HepG2 (cell line): Measurements from ENCODE around the gene WNT3A. TPM values are rescaled to one million over a fixed set of nuclear protein-coding genes. Genes with fewer than 3 reads are reported as not detected.

Source experiments
- CBX2 ChIP-seq, 2 experiments: fragments of 200-600 bp in 1 of 2; sonication (generic); formaldehyde crosslinking in 1 of 2; IDR thresholded peaks; 2 replicates each; pipeline versions ENCODE4 v1.7.0 to v1.8.1; 2018 to 2022; ENCODE audit warnings: low read depth in 2 of 2, low read length in 1 of 2, mild to moderate bottlenecking in 1 of 2, missing genetic modification reagents in 1 of 2
- DPF2 ChIP-seq: sonication (generic); formaldehyde crosslinking; IDR thresholded peaks from 2 replicates; pipeline ENCODE4 v1.4.0; 2020; ENCODE audit warnings: mild to moderate bottlenecking, low read depth, missing genetic modification reagents, borderline replicate concordance
- HOXA3 ChIP-seq: sonication (generic); formaldehyde crosslinking; IDR thresholded peaks from 2 replicates; pipeline ENCODE4 v1.5.0; 2020; ENCODE audit warnings: missing genetic modification reagents
- KDM5A ChIP-seq: fragments of 200-600 bp; sonication (generic); IDR thresholded peaks from 2 replicates; pipeline ENCODE4 v1.7.0; 2018; ENCODE audit warnings: antibody characterized with exemption, mild to moderate bottlenecking, low read length, borderline replicate concordance
- MED13 ChIP-seq: sonication (generic); formaldehyde crosslinking; IDR thresholded peaks from 2 replicates; pipeline ENCODE4 v1.5.0; 2020; ENCODE audit warnings: missing genetic modification reagents
- MXI1 ChIP-seq: IDR thresholded peaks from 3 replicates; pipeline ENCODE4 v1.6.1; 2012; ENCODE audit warnings: low read depth, low read length, inconsistent platforms, borderline replicate concordance
- NCOA1 ChIP-seq: sonication (generic); formaldehyde crosslinking; IDR thresholded peaks from 2 replicates; pipeline ENCODE4 v1.9.0; 2021; ENCODE audit warnings: missing genetic modification reagents
- PRMT3 ChIP-seq: sonication (generic); formaldehyde crosslinking; IDR thresholded peaks from 2 replicates; pipeline ENCODE4 v1.8.1; 2022; ENCODE audit warnings: low read depth, mild to moderate bottlenecking, moderate library complexity, missing genetic modification reagents, borderline replicate concordance
- RNF2 ChIP-seq: fragments of 450-650 bp; conservative IDR thresholded peaks from 2 replicates; pipeline ENCODE4 v1.6.1; 2016; ENCODE audit warnings: low read depth
- SNRNP70 ChIP-seq: fragments of 200-400 bp; formaldehyde crosslinking; IDR thresholded peaks from 2 replicates; pipeline ENCODE4 v1.6.1; 2017; ENCODE audit warnings: mild to moderate bottlenecking, low read depth, low read length, moderate library complexity
- ZBTB46 ChIP-seq: sonication (generic); formaldehyde crosslinking; IDR thresholded peaks from 2 replicates; pipeline ENCODE4 v1.4.0; 2020; ENCODE audit warnings: mild to moderate bottlenecking, missing genetic modification reagents, borderline replicate concordance
- ZEB1 ChIP-seq: IDR thresholded peaks from 2 replicates; pipeline ENCODE4 v1.6.1; 2012; ENCODE audit warnings: mild to moderate bottlenecking, low read depth, inconsistent platforms; ENCODE audit not compliant: insufficient replicate concordance
- ZFP36L1 ChIP-seq: sonication (generic); formaldehyde crosslinking; IDR thresholded peaks from 2 replicates; pipeline ENCODE4 v1.8.0; 2022; ENCODE audit warnings: mild to moderate bottlenecking, missing genetic modification reagents, moderate library complexity
- ZNF17 ChIP-seq: sonication (generic); formaldehyde crosslinking; IDR thresholded peaks from 2 replicates; pipeline ENCODE4 v1.5.0; 2020; ENCODE audit warnings: mild to moderate bottlenecking, missing genetic modification reagents
- ZNF530 ChIP-seq: sonication (generic); formaldehyde crosslinking; IDR thresholded peaks from 2 replicates; pipeline ENCODE4 v1.5.0; 2020; ENCODE audit warnings: low read depth, mild to moderate bottlenecking, missing genetic modification reagents
- ZNF740 ChIP-seq: sonication (generic); formaldehyde crosslinking; IDR thresholded peaks from 2 replicates; pipeline ENCODE4 v1.4.0; 2020; ENCODE audit warnings: missing genetic modification reagents
- ZNF883 ChIP-seq: sonication (generic); formaldehyde crosslinking; IDR thresholded peaks from 2 replicates; pipeline ENCODE4 v1.5.1; 2020; ENCODE audit warnings: mild to moderate bottlenecking, missing genetic modification reagents; ENCODE audit errors: not compliant biosample characterization
- ZZZ3 ChIP-seq: sonication (generic); formaldehyde crosslinking; IDR thresholded peaks from 2 replicates; pipeline ENCODE4 v1.4.0; 2020; ENCODE audit warnings: missing genetic modification reagents, mild to moderate bottlenecking, borderline replicate concordance
- polyA plus RNA-seq, 8 experiments: library from polyadenylated mRNA; depleted of rRNA in 3 of 8; stranded (reverse) in 7 of 8; unstranded in 1 of 8; fragments of >200 nt; fragmentation: Illumina TruSeq in 4 of 8; extraction: Trizol in 4 of 8; gene quantifications; 2 replicates each; pipeline versions ENCODE4 v1.2.1 to v1.2.3, GENCODE V29; 2011 to 2016; ENCODE audit warnings: low read depth in 4 of 8, missing spikeins in 1 of 8, mixed read lengths in 1 of 8; ENCODE audit not compliant: insufficient read depth in 1 of 8
- total RNA-seq, 5 experiments: library from RNA; depleted of rRNA; stranded (reverse); fragments of >200 nt; fragmentation: Illumina TruSeq; extraction: Trizol; gene quantifications; 2 replicates each; pipeline ENCODE4 v1.2.3, GENCODE V29; 2016; ENCODE audit warnings: low read depth in 1 of 5
- TF ChIP-seq, protein P1 (sequence below): sonication (generic); formaldehyde crosslinking; conservative IDR thresholded peaks from 2 replicates; pipeline ENCODE4 v1.8.0; 2022; ENCODE audit warnings: low read depth, missing genetic modification reagents
- TF ChIP-seq, protein P2 (sequence below): sonication (generic); formaldehyde crosslinking; IDR thresholded peaks from 2 replicates; pipeline ENCODE4 v1.5.0; 2020; ENCODE audit warnings: missing genetic modification reagents
- TF ChIP-seq, protein P3 (sequence below): sonication (generic); formaldehyde crosslinking; IDR thresholded peaks from 2 replicates; pipeline ENCODE4 v1.8.0; 2022; ENCODE audit warnings: missing genetic modification reagents, mild to moderate bottlenecking, moderate library complexity, borderline replicate concordance

Gene WNT3A
- total and polyA plus RNA-seq, 2 of the 13 experiments (the other 11 are each of a cell fraction or from before 2014, with no cell fraction given): not detected

DNA sequence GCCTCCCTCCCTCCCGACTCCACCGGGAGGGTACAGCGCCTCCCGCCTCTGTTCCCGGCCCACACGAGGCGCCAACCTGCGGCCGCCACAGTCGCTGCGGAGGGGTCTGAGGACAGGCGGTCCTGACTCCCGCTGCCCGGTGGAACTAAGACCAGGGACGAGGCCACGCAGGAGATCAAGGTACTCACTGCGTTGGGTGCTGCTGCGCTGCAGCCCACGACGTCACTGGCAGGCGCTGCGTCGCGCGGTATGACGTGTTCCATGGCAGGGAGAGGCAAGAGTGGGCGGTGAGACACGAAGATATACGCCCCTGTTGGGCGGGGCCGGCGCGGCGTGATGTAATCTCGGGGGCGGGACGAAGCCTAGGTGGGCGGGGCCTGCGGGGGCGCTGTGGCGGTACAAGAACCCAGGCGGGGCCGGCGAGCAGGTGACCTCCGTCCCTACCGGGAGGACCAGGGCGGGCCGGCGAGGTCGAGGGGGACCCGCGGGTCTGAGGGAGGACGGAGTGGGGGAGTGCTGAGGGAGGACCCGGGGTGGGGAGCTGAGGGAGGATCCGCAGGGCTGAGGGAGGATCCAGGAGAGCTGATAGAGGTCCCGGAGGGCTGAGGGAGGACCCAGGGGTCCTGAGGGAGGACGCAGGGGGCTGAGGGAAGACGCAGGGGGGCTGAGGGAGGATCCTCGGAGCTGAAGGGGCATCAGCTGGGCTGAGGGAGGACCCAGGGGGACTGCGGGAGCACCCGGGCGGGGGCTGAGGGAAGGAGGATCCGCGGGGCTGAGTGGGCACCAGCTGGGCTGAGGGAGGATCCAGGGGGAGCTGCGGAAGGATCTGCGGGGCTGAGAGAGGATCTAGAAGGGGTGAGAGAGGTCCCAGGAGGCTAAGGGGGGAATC, 102.5 kb downstream of the WNT3A start, which contains the start of gene MRPL55 (continued):
- TF ChIP-seq DPF2 (CRISPR knock-in tag) (peak; percentile 55; the same call in 1 of the 2 replicates), MED13 (CRISPR knock-in tag) (peak; percentile 78), CBX2 (IDR thresholded peaks at IDR 0.05; ENCODE audit: low read depth, low read length) (no peak), CBX2 (CRISPR knock-in tag; IDR thresholded peaks at IDR 0.05; ENCODE audit: low read depth) (no peak), NCOA1 (CRISPR knock-in tag) (no peak), ZNF17 (no peak), ZNF530 (CRISPR knock-in tag) (no peak), MXI1 (peak; percentile 94; the same call in 2 of the 3 replicates), KDM5A (peak; percentile 99), ZZZ3 (CRISPR knock-in tag) (no peak; the same call in 1 of the 2 replicates), ZNF883 (CRISPR knock-in tag) (peak; percentile 94), ZFP36L1 (0 out of 2 replicates have a peak, but pooled peaks have one; percentile 85), SNRNP70 (no peak), PRMT3 (CRISPR knock-in tag) (no peak), HOXA3 (CRISPR knock-in tag) (peak; percentile 100), RNF2 (no peak), ZNF740 (CRISPR knock-in tag) (no peak), ZBTB46 (no peak), ZEB1 (no peak)
- TF ChIP-seq, protein P1, sequence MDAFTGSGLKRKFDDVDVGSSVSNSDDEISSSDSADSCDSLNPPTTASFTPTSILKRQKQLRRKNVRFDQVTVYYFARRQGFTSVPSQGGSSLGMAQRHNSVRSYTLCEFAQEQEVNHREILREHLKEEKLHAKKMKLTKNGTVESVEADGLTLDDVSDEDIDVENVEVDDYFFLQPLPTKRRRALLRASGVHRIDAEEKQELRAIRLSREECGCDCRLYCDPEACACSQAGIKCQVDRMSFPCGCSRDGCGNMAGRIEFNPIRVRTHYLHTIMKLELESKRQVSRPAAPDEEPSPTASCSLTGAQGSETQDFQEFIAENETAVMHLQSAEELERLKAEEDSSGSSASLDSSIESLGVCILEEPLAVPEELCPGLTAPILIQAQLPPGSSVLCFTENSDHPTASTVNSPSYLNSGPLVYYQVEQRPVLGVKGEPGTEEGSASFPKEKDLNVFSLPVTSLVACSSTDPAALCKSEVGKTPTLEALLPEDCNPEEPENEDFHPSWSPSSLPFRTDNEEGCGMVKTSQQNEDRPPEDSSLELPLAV (CRISPR knock-in tag): no peak
- TF ChIP-seq, protein P2, sequence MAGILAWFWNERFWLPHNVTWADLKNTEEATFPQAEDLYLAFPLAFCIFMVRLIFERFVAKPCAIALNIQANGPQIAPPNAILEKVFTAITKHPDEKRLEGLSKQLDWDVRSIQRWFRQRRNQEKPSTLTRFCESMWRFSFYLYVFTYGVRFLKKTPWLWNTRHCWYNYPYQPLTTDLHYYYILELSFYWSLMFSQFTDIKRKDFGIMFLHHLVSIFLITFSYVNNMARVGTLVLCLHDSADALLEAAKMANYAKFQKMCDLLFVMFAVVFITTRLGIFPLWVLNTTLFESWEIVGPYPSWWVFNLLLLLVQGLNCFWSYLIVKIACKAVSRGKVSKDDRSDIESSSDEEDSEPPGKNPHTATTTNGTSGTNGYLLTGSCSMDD (CRISPR knock-in tag): no peak
- TF ChIP-seq, protein P3, sequence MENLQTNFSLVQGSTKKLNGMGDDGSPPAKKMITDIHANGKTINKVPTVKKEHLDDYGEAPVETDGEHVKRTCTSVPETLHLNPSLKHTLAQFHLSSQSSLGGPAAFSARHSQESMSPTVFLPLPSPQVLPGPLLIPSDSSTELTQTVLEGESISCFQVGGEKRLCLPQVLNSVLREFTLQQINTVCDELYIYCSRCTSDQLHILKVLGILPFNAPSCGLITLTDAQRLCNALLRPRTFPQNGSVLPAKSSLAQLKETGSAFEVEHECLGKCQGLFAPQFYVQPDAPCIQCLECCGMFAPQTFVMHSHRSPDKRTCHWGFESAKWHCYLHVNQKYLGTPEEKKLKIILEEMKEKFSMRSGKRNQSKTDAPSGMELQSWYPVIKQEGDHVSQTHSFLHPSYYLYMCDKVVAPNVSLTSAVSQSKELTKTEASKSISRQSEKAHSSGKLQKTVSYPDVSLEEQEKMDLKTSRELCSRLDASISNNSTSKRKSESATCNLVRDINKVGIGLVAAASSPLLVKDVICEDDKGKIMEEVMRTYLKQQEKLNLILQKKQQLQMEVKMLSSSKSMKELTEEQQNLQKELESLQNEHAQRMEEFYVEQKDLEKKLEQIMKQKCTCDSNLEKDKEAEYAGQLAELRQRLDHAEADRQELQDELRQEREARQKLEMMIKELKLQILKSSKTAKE (CRISPR knock-in tag): no peak
